GM19328 (cell line): ENCODE measurements around the gene SLC6A11.

Source experiments
- ATAC-seq: cut with Tn5 transposase; IDR thresholded peaks from one replicate; pipeline ENCODE4 v1.9.1; 2021; ENCODE audit warnings: mild to moderate bottlenecking, moderate library complexity; ENCODE audit not compliant: unreplicated experiment

Gene SLC6A11

GRCh38 chr3:10837849-10838248, 21.8 kb downstream of the SLC6A11 start:
- ATAC-seq: no peak

GRCh38 chr3:10839167-10839566, 23.1 kb downstream of the SLC6A11 start:
- ATAC-seq: no peak

GRCh38 chr3:10841100-10841499, 25.1 kb downstream of the SLC6A11 start:
- no peak for ATAC-seq

- ATAC-seq: no peak
These were observed 27.4 kb downstream of the SLC6A11 start for GRCh38 chr3:10843378-10843777.

GRCh38 chr3:10845001-10845761, 29.2 kb downstream of the SLC6A11 start:
- ATAC-seq: no peak

- no peak for ATAC-seq
These were observed 30.0 kb downstream of the SLC6A11 start for GRCh38 chr3:10845839-10846656.

- ATAC-seq: no peak
These were observed 30.6 kb downstream of the SLC6A11 start for GRCh38 chr3:10846657-10846975.

- ATAC-seq: no peak
These were observed 32.2 kb downstream of the SLC6A11 start for GRCh38 chr3:10848261-10848660.

- no peak for ATAC-seq
These were observed 36.2 kb downstream of the SLC6A11 start for GRCh38 chr3:10852066-10852808.

GRCh38 chr3:10855083-10855870, 39.2 kb downstream of the SLC6A11 start:
- no peak for ATAC-seq

- no peak for ATAC-seq
These were observed 40.0 kb downstream of the SLC6A11 start for GRCh38 chr3:10855871-10856662.

- no peak for ATAC-seq
These were observed 41.2 kb downstream of the SLC6A11 start for GRCh38 chr3:10857235-10857634.

- no peak for ATAC-seq
These were observed 42.1 kb downstream of the SLC6A11 start for GRCh38 chr3:10858091-10858490.

- no peak for ATAC-seq
These were observed 51.4 kb downstream of the SLC6A11 start for GRCh38 chr3:10867384-10867783.

- ATAC-seq: no peak
These were observed 53.4 kb downstream of the SLC6A11 start for GRCh38 chr3:10869460-10869859.

- ATAC-seq: no peak
These were observed 54.3 kb downstream of the SLC6A11 start for GRCh38 chr3:10870296-10870695.

- no peak for ATAC-seq
These were observed 57.4 kb downstream of the SLC6A11 start for GRCh38 chr3:10873415-10873814.

- ATAC-seq: no peak
These were observed 59.9 kb downstream of the SLC6A11 start for GRCh38 chr3:10875914-10876313.

GRCh38 chr3:10876661-10877060, 60.6 kb downstream of the SLC6A11 start:
- no peak for ATAC-seq

- ATAC-seq: no peak
These were observed 66.8 kb downstream of the SLC6A11 start for GRCh38 chr3:10882851-10883250.
